ENCODE data around the gene RAB43.

DNA sequence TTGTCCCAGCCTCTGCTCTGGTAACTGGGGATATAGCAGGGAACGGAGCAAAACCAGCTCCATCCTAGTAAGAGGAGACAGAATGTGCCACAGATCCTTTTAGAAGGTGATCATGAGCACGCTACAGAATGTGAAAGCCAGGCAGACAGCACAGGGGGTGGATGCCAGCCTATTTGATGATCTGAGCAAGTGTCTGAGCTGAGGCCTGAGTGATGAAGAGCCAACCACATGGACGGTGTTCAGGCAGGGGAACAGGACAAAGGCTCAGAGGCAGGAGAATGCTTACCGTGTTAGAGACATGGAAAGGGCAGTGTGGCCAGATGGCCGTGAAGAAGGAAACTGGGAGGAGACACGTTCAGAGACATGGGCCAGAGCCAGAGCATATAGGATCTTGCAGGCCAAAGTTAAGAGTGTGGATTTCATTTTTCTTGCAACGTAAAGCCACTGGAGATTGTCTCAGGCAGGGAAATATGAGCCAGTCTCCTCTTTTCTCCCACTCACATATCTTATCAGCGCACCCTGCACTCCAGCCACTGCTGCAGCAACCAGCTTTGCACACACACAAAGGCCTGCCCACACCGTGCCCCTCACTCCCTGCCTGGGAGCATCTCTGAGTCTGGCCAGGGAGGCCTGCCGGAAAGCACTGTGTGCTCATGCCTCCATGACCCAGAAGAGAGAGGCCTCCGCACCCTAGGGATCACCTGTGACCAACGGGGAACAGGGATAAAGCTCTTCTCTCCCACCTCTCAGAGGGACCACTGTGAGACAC, 20.1 kb downstream of the RAB43 start:
- TF ChIP-seq, protein P1, sequence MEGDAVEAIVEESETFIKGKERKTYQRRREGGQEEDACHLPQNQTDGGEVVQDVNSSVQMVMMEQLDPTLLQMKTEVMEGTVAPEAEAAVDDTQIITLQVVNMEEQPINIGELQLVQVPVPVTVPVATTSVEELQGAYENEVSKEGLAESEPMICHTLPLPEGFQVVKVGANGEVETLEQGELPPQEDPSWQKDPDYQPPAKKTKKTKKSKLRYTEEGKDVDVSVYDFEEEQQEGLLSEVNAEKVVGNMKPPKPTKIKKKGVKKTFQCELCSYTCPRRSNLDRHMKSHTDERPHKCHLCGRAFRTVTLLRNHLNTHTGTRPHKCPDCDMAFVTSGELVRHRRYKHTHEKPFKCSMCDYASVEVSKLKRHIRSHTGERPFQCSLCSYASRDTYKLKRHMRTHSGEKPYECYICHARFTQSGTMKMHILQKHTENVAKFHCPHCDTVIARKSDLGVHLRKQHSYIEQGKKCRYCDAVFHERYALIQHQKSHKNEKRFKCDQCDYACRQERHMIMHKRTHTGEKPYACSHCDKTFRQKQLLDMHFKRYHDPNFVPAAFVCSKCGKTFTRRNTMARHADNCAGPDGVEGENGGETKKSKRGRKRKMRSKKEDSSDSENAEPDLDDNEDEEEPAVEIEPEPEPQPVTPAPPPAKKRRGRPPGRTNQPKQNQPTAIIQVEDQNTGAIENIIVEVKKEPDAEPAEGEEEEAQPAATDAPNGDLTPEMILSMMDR (conservative IDR thresholded peaks at IDR 0.05; ENCODE audit: low read length), result no peak
- TF ChIP-seq EZH2phosphoT487 (IDR thresholded peaks at IDR 0.05; ENCODE audit: borderline replicate concordance, low read depth, low read length), result no peak
